ENCODE data around the gene GABRR1.
"Not testable (repeated sequence)": the region's sequence is repeated elsewhere in the genome, so short reads cannot be mapped to it uniquely, and the experiment has no call there.

GABRR1 gene

GRCh38 chr6:89134723-89135122 lies 82.4 kb downstream of the GABRR1 start:
- Histone ChIP-seq H3K4me3 (ENCODE audit: low read depth in 1 of 2, low read length in 2 of 2) (no peak overlapping the region), H3K27ac (ENCODE audit: low read length) (no peak overlapping the region), H3K36me3 (ENCODE audit: control insufficient read depth in 1 of 2, insufficient read depth in 2 of 2, low read length in 2 of 2) (no peaks in the 10 kb centered on the region), H3K27me3 (ENCODE audit: low read depth, low read length) (no peaks in the 10 kb centered on the region), H3K4me1 (ENCODE audit: control insufficient read depth in 1 of 2, insufficient read depth in 2 of 2, low read length in 2 of 2) (no peaks in the 10 kb centered on the region), H3K9me3 (ENCODE audit: control insufficient read depth in 1 of 2, low read length in 2 of 2) (no peaks in the 10 kb centered on the region)

DNA sequence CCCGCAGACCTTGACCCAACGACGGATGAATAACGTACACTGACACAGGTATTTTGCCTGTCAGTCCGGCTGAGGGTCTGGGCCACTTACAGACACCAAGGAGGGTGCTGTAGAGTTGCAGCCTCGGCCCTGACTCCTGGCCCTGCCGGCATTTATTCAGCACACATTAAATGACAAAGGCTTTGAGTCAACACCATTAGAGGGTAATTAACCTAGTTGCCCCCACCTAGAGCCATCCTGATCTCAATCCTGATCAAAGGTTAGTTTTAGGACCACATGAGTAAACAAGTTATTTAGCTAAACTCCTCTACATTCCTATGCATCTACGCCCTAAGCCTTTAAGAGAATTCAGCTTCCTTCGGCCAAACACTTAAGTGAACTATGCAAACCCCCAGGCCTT lies 83.2 kb downstream of the GABRR1 start:
- no peaks in the 10 kb centered on the region for H3K36me3 ChIP-seq (ENCODE audit: control insufficient read depth in 1 of 2, insufficient read depth in 2 of 2, low read length in 2 of 2)

GRCh38 chr6:89132057-89132456 lies 85.1 kb downstream of the GABRR1 start:
- Histone ChIP-seq H3K27ac (ENCODE audit: low read length) (no peak overlapping the region), H3K4me1 (ENCODE audit: control insufficient read depth in 1 of 2, insufficient read depth in 2 of 2, low read length in 2 of 2) (no peaks in the 10 kb centered on the region), H3K4me3 (ENCODE audit: low read depth in 1 of 2, low read length in 2 of 2) (no peak overlapping the region)

More for the DNA sequence above, 83.2 kb downstream of the GABRR1 start:
- H3K4me1 ChIP-seq (ENCODE audit: control insufficient read depth in 1 of 2, insufficient read depth in 2 of 2, low read length in 2 of 2), result no peaks in the 10 kb centered on the region
- no peaks in the 10 kb centered on the region for H3K9me3 ChIP-seq (ENCODE audit: control insufficient read depth in 1 of 2, low read length in 2 of 2)
- H3K4me3 ChIP-seq (ENCODE audit: low read depth in 1 of 2, low read length in 2 of 2), result no peak overlapping the region
- H3K27ac ChIP-seq (ENCODE audit: low read length), result no peak overlapping the region
- H3K27me3 ChIP-seq (ENCODE audit: low read depth, low read length), result no peaks in the 10 kb centered on the region

DNA sequence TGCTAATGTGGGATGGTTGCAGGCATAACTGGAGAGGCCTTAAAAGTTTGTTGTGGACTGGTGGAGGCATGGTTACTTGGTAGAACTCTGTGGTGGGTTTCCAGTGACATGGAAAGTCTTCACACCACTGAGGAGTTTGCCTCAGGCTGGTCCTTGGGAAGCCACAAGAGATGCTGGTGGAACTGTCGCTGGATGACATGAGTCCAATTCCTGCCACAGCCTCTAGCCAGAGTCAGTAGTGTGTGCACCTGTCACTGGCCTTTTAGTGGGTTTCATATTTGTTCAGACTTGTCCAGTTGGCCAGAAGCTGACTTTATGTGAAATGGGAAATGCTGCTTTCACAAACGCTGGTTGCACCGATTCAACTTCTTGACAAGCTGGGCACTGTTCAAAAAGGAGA lies 85.6 kb downstream of the GABRR1 start:
- no peaks in the 10 kb centered on the region for H3K9me3 ChIP-seq (ENCODE audit: control insufficient read depth in 1 of 2, low read length in 2 of 2)
- H3K36me3 ChIP-seq (ENCODE audit: control insufficient read depth in 1 of 2, insufficient read depth in 2 of 2, low read length in 2 of 2), result no peaks in the 10 kb centered on the region
- no peak overlapping the region for H3K4me3 ChIP-seq (ENCODE audit: low read depth in 1 of 2, low read length in 2 of 2)
- H3K27ac ChIP-seq (ENCODE audit: low read length), result no peak overlapping the region
- H3K4me1 ChIP-seq (ENCODE audit: control insufficient read depth in 1 of 2, insufficient read depth in 2 of 2, low read length in 2 of 2), result no peaks in the 10 kb centered on the region
- H3K27me3 ChIP-seq (ENCODE audit: low read depth, low read length), result no peaks in the 10 kb centered on the region

More at GRCh38 chr6:89132057-89132456, 85.1 kb downstream of the GABRR1 start:
- no peaks in the 10 kb centered on the region for H3K27me3 ChIP-seq (ENCODE audit: low read depth, low read length)
- H3K9me3 ChIP-seq (ENCODE audit: control insufficient read depth in 1 of 2, low read length in 2 of 2), result no peaks in the 10 kb centered on the region
- H3K36me3 ChIP-seq (ENCODE audit: control insufficient read depth in 1 of 2, insufficient read depth in 2 of 2, low read length in 2 of 2), result no peaks in the 10 kb centered on the region

DNA sequence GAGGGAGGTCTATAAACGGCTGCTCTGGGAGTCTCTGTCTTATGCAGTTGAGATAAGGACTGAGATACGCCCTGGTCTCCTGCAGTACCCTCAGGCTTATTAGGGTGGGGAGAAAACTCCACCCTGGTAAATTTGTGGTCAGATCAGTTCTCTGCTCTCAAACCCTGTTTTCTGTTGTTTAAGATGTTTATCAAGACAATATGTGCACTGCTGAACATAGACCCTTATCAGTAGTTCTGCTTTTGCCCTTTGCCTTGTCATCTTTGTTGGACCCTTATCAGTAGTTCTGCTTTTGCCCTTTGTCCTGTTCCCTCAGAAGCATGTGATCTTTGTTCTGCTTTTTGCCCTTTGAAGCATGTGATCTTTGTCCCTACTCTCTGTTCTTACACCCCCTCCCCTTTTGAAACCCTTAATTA lies 88.9 kb downstream of the GABRR1 start:
- not testable (repeated sequence) for H3K36me3 ChIP-seq (ENCODE audit: control insufficient read depth in 1 of 2, insufficient read depth in 2 of 2, low read length in 2 of 2); H3K9me3 ChIP-seq (ENCODE audit: control insufficient read depth in 1 of 2, low read length in 2 of 2); H3K27me3 ChIP-seq (ENCODE audit: low read depth, low read length); H3K27ac ChIP-seq (ENCODE audit: low read length); H3K4me1 ChIP-seq (ENCODE audit: control insufficient read depth in 1 of 2, insufficient read depth in 2 of 2, low read length in 2 of 2); H3K4me3 ChIP-seq (ENCODE audit: low read depth in 1 of 2, low read length in 2 of 2)
